ENCODE data around the gene HMGXB4. TPM values are rescaled to one million over a fixed set of nuclear protein-coding genes. Genes with fewer than 3 reads are reported as not detected.

Gene HMGXB4
- total and polyA plus RNA-seq, 9 donors, result 14.8 to 23.9 (median 20.0) TPM

- peak; percentile 85 for TF ChIP-seq POLR2A (IDR thresholded peaks at IDR 0.05)
- no peak for TF ChIP-seq CTCF (IDR thresholded peaks at IDR 0.05)
- peak; percentile 5 for TF ChIP-seq EP300 (IDR thresholded peaks at IDR 0.05)
- no peaks in the 10 kb centered on the region for H3K36me3 ChIP-seq
- H3K4me3 ChIP-seq, result peak within 1 kb of the TSS; percentile 95
- H3K4me1 ChIP-seq (ENCODE audit: insufficient read depth), result no peaks in the 10 kb centered on the region
- peak within 1 kb of the TSS; percentile 80 to 87 for H3K27ac ChIP-seq
- 0 to 1% (median 1%) methylated on average over 35 to 64 of the region's 64 CpGs for WGBS, 3 donors
- H3K9me3 ChIP-seq, result no peaks in the 10 kb centered on the region
- intact Hi-C loops (cut with DNase I), result loop anchor here in 1 of 4 donors (10.0 kb wide), 1 partner anchor 1385 kb away; no protein-coding TSS in a partner anchor
- no peaks in the 10 kb centered on the region for H3K27me3 ChIP-seq
- peak; percentile 96 to 97 (median 96) for DNase-seq
Measured at GRCh38 chr22:35299673-35300499, 42.6 kb downstream of the HMGXB4 start, which contains the start of gene TOM1. TOM1 (plus strand) TSS chr22:35299894; CDS start chr22:35299929, 35 bp downstream.

DNA sequence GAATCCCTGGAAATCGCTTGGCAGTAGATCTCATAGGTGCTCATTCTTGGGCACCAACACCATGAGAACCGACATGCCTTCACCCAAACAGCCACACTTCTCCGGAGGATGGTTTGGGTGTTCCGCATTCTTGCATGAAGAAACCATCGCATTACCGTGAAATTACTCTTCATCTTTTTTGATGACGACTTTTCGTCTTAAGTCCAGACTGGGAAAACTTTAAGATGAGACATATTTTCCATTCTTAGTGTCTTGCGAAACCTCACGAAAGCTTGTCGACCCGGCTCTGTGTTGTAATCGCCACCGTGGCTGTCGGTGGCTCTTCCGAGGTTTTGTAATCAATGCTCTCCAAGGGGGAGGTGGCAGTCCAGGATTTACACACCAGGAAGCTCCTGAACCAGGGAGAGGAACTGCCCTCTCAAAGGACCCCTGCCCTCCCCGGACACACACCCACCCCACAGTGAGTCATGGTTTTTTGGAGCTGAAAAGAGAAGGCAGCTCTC lies 44.1 kb downstream of the HMGXB4 start:
- WGBS, 3 donors, result 77 to 79% (median 77%) methylated on average over 17 of the region's 17 CpGs
- H3K9me3 ChIP-seq, result no peaks in the 10 kb centered on the region
- peaks cover 2% of the 10 kb centered on the region for H3K4me1 ChIP-seq (ENCODE audit: insufficient read depth)
- H3K27ac ChIP-seq, result no peak overlapping the region
- H3K36me3 ChIP-seq, result no peaks in the 10 kb centered on the region
- intact Hi-C loops (cut with DNase I), result no loop called here
- TF ChIP-seq EP300 (IDR thresholded peaks at IDR 0.05) (no peak), POLR2A (IDR thresholded peaks at IDR 0.05) (no peak), CTCF (IDR thresholded peaks at IDR 0.05) (no peak)
- H3K27me3 ChIP-seq, result no peaks in the 10 kb centered on the region
- no peak overlapping the region for H3K4me3 ChIP-seq
- no peak for DNase-seq

DNA sequence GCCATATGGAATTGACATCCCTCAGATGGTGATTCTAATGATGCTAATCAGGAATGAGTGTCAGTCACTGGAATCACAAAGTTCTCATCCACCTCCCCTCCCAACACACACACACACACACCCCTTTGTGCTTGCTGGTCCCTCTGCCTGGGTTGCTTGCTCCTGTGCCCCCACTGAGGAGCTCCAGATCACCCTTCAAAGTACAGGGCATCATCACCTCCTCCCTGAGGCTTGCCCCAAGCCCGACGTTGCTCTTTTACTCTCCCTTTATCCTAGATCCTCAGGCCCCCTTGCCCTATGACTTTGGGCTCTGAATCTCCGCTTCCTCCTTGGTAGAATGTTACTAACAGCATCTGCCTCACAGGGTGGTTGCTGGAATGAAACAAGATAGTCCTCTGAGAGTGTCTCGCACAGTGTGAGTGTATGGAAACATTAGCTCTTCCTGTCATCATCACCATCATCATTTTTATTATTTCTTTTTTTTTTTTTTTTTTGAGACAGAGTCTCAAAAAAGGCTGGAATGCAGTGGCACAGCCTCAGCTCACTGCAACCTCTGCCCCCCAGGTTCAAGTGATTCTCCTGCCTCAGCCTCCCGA lies 45.8 kb downstream of the HMGXB4 start:
- H3K27ac ChIP-seq, result no peak overlapping the region
- intact Hi-C loops (cut with DNase I), result no loop called here
- DNase-seq, result no peak
- no peaks in the 10 kb centered on the region for H3K36me3 ChIP-seq
- 82 to 93% (median 90%) methylated on average over 5 of the region's 5 CpGs for WGBS, 3 donors
- no peaks in the 10 kb centered on the region for H3K27me3 ChIP-seq
- TF ChIP-seq EP300 (IDR thresholded peaks at IDR 0.05) (no peak), POLR2A (IDR thresholded peaks at IDR 0.05) (no peak), CTCF (IDR thresholded peaks at IDR 0.05) (no peak)
- peaks cover 3% of the 10 kb centered on the region for H3K4me1 ChIP-seq (ENCODE audit: insufficient read depth)
- H3K9me3 ChIP-seq, result no peaks in the 10 kb centered on the region
- H3K4me3 ChIP-seq, result no peak overlapping the region

GRCh38 chr22:35305525-35306070 lies 48.3 kb downstream of the HMGXB4 start:
- DNase-seq, result no peak
- no peak overlapping the region for H3K27ac ChIP-seq
- H3K4me3 ChIP-seq, result no peak overlapping the region
- H3K4me1 ChIP-seq (ENCODE audit: insufficient read depth), result peaks cover 3% of the 10 kb centered on the region
- WGBS, 3 donors, result 85 to 89% (median 89%) methylated on average over 8 of the region's 8 CpGs
- intact Hi-C loops (cut with DNase I), result no loop called here
- no peaks in the 10 kb centered on the region for H3K36me3 ChIP-seq
- TF ChIP-seq EP300 (IDR thresholded peaks at IDR 0.05) (no peak), CTCF (IDR thresholded peaks at IDR 0.05) (no peak), POLR2A (IDR thresholded peaks at IDR 0.05) (no peak)
- H3K27me3 ChIP-seq, result no peaks in the 10 kb centered on the region
- H3K9me3 ChIP-seq, result no peaks in the 10 kb centered on the region
